IPS-18c (cell line): Measurements from ENCODE around the gene ABL1.

Experiments used
- H3K4me3 ChIP-seq: 2 replicates; pipeline ENCODE4 v1.7.0; 2013; ENCODE audit warnings: low read depth, mild to moderate bottlenecking, low read length, moderate library complexity; ENCODE audit not compliant: insufficient read depth
- H3K9me3 ChIP-seq: one replicate; pipeline ENCODE4 v1.6.1; 2013; ENCODE audit warnings: mild to moderate bottlenecking, low read length, moderate library complexity; ENCODE audit not compliant: control insufficient read depth, insufficient read depth

Gene ABL1

DNA sequence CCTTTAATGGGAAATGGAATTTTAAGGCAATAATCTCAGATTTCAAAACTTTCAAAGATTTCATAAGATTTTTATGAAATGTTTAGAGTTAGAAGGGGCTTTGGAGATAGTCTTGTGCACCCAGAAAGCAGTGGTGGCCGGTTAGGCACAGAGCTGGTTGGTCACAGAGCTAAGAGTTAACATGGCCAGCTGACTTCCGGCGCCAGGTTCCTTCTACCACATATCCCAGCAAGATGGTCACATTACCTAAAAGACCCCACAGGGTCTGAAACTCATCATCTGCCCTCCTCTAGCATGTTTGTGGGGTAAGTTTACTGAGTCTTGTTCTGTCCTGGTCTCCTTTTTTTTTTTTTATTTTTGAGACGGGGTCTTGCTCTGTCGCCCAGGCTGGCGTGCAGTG is 42.2 kb downstream of the ABL1 start:
- Histone ChIP-seq H3K4me3 (no peak overlapping the region), H3K9me3 (no peaks in the 10 kb centered on the region)

DNA sequence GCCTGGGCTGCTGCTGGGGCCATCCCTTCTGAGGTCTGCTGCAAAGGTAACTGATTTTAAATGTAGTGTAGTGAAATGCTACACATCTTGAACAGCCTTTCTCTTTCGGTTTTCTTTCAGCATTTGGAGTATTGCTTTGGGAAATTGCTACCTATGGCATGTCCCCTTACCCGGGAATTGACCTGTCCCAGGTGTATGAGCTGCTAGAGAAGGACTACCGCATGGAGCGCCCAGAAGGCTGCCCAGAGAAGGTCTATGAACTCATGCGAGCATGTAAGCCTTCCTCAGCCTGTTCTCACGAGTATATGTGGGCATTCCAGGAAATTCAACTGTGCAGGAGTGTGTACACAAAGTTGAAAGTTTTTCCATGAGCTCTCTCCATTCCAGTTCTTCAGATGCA is 43.2 kb downstream of the ABL1 start:
- H3K4me3 ChIP-seq, result no peak overlapping the region
- H3K9me3 ChIP-seq, result no peaks in the 10 kb centered on the region

DNA sequence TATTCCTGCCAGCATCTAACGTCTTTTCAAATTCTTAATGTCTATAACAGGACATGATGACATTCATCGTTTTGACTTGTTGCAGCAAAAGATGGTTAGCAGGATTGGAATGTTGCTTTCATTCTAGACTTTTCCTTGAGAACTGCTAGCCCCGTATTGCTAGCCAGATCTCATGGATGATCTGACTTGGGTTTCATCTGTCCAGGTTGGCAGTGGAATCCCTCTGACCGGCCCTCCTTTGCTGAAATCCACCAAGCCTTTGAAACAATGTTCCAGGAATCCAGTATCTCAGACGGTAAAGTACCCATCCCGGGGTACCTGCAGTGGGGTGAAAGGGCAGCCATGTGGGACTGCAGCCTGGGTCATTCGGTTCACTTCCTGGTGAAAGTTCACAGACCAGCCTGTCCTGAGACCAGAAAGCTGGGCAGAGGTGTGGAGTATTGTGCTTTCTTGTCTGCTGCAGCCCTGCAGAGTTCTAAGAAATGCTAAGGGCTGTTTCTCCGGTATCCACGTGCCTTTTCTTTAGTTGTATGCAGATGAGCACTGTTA is 44.9 kb downstream of the ABL1 start:
- H3K4me3 ChIP-seq, result no peak overlapping the region
- H3K9me3 ChIP-seq, result no peaks in the 10 kb centered on the region

DNA sequence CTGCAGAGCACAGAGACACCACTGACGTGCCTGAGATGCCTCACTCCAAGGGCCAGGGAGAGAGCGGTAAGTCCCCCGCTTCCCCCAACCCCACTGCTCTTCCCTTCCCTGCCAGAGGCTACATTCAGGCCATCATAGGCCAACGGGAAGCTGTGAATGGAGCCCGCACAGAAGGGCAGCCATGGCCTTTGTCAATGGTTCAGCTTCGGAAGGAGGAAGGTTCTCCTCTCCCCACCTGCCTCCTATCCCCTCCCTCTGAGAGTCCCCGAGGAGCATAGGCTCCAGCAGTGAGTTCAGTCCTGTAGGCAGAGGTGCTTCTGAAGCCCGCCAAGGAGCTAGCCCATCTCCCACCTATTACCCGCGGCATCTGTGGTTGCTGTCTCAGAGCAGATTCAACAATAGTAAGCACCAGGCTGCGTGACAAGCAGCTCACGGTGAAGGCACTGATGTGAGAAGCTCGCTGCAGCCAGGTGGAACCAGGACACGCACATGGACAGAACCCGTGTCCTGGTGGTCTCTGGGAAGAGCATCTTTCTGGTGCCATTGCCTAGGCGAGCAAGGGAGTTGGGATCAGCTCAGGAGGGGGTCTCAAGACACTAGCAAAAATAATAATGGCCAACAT is 45.7 kb downstream of the ABL1 start:
- Histone ChIP-seq H3K4me3 (no peak overlapping the region), H3K9me3 (no peaks in the 10 kb centered on the region)

DNA sequence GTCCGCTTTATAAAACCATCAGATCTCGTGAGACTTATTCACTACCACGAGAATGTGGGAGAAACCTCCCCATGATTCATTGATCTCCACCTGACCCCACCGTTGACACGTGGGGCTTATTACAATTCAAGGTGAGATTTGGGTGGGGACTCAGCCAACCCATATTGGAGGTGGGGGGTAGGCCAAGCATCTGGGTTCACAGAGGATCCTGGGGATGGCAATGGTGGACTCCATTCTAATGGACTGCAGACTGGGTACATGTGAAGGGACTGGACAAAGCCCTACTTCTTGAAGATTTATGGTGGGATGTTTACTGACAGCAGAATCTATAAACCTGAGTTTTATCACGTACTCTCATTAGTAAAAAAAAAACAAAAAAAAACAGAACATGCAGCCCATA is 46.5 kb downstream of the ABL1 start:
- H3K4me3 ChIP-seq, result no peak overlapping the region
- H3K9me3 ChIP-seq, result no peaks in the 10 kb centered on the region

DNA sequence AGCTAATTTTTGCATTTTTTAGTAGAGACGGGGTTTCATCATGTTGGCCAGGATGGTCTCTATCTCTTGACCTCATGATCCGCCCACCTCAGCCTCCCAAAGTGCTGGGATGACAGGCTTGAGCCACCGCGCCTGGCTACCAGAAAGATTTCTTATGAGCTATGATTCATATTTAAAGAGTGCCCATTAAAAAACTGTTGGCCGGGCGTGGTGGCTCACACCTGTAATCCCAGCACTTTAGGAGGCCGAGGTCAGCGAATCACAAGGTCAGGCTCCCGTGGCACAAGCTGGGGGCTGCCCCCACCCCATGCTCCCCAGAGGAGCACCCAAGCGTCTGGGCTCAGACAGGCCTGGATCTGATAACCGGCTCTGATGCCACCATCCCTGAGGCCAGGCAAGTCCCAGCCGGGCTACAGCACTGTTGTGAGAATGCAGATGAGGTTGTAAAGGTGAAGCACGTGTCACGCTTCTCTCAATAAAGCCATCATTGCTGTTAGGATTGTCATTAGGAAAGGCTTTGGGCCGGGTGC is 47.7 kb downstream of the ABL1 start:
- Histone ChIP-seq H3K9me3 (no peaks in the 10 kb centered on the region), H3K4me3 (no peak overlapping the region)

DNA sequence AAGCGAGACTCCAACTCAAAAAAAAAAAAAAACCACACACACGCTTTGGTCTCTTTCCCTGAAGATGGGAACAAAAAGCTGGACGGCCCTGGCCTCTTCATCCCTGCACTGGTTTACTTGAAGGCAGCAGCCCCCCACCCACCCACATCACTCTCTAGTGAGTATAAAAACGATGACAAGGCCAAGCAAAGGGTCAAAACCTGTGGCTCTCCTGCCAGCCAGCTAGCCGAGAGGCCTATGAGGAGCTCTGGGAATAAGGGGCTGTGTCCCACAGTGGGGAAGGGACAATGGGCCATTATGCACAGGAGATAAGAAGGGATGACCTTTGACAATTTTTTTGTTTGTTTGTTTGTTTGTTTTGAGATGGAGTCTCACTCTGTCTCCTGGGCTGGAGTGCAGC is 48.4 kb downstream of the ABL1 start:
- Histone ChIP-seq H3K9me3 (no peaks in the 10 kb centered on the region), H3K4me3 (no peak overlapping the region)

DNA sequence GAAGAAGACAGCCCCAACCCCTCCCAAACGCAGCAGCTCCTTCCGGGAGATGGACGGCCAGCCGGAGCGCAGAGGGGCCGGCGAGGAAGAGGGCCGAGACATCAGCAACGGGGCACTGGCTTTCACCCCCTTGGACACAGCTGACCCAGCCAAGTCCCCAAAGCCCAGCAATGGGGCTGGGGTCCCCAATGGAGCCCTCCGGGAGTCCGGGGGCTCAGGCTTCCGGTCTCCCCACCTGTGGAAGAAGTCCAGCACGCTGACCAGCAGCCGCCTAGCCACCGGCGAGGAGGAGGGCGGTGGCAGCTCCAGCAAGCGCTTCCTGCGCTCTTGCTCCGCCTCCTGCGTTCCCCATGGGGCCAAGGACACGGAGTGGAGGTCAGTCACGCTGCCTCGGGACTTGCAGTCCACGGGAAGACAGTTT is 49.1 kb downstream of the ABL1 start:
- Histone ChIP-seq H3K9me3 (no peaks in the 10 kb centered on the region), H3K4me3 (no peak overlapping the region)

DNA sequence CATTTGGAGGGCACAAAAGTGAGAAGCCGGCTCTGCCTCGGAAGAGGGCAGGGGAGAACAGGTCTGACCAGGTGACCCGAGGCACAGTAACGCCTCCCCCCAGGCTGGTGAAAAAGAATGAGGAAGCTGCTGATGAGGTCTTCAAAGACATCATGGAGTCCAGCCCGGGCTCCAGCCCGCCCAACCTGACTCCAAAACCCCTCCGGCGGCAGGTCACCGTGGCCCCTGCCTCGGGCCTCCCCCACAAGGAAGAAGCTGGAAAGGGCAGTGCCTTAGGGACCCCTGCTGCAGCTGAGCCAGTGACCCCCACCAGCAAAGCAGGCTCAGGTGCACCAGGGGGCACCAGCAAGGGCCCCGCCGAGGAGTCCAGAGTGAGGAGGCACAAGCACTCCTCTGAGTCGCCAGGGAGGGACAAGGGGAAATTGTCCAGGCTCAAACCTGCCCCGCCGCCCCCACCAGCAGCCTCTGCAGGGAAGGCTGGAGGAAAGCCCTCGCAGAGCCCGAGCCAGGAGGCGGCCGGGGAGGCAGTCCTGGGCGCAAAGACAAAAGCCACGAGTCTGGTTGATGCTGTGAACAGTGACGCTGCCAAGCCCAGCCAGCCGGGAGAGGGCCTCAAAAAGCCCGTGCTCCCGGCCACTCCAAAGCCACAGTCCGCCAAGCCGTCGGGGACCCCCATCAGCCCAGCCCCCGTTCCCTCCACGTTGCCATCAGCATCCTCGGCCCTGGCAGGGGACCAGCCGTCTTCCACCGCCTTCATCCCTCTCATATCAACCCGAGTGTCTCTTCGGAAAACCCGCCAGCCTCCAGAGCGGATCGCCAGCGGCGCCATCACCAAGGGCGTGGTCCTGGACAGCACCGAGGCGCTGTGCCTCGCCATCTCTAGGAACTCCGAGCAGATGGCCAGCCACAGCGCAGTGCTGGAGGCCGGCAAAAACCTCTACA is 49.8 kb downstream of the ABL1 start:
- Histone ChIP-seq H3K9me3 (no peaks in the 10 kb centered on the region), H3K4me3 (no peak overlapping the region)

DNA sequence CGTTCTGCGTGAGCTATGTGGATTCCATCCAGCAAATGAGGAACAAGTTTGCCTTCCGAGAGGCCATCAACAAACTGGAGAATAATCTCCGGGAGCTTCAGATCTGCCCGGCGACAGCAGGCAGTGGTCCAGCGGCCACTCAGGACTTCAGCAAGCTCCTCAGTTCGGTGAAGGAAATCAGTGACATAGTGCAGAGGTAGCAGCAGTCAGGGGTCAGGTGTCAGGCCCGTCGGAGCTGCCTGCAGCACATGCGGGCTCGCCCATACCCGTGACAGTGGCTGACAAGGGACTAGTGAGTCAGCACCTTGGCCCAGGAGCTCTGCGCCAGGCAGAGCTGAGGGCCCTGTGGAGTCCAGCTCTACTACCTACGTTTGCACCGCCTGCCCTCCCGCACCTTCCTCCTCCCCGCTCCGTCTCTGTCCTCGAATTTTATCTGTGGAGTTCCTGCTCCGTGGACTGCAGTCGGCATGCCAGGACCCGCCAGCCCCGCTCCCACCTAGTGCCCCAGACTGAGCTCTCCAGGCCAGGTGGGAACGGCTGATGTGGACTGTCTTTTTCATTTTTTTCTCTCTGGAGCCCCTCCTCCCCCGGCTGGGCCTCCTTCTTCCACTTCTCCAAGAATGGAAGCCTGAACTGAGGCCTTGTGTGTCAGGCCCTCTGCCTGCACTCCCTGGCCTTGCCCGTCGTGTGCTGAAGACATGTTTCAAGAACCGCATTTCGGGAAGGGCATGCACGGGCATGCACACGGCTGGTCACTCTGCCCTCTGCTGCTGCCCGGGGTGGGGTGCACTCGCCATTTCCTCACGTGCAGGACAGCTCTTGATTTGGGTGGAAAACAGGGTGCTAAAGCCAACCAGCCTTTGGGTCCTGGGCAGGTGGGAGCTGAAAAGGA is 50.7 kb downstream of the ABL1 start:
- H3K9me3 ChIP-seq, result no peaks in the 10 kb centered on the region
- H3K4me3 ChIP-seq, result no peak overlapping the region

DNA sequence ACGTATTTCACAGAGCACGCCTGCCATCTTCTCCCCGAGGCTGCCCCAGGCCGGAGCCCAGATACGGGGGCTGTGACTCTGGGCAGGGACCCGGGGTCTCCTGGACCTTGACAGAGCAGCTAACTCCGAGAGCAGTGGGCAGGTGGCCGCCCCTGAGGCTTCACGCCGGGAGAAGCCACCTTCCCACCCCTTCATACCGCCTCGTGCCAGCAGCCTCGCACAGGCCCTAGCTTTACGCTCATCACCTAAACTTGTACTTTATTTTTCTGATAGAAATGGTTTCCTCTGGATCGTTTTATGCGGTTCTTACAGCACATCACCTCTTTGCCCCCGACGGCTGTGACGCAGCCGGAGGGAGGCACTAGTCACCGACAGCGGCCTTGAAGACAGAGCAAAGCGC is 51.9 kb downstream of the ABL1 start:
- no peak overlapping the region for H3K4me3 ChIP-seq
- no peaks in the 10 kb centered on the region for H3K9me3 ChIP-seq

DNA sequence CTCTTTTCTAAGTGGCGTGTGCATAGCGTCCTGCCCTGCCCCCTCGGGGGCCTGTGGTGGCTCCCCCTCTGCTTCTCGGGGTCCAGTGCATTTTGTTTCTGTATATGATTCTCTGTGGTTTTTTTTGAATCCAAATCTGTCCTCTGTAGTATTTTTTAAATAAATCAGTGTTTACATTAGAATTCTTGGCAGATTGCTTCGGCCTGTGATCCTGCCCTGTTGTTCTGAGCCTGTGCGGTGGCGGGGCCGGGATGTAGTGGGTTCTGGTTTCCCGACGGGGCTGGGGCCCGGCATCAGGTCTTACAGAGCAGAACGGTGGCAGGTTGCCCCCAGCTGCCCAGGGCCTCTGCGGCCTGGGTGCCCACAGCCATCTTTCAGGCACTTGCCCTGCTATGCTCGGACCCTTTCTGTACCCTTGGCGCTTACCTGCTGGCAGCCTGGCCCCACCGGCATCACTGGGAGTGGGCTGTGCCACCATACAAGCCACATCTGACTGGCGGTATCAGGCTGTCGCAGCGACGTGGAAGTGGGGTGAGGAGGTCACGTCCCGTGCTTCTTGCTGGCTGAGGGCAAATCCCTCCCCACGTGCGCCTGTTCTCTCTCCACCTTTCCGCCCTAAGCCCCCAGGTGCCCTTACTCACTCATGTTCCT is 52.6 kb downstream of the ABL1 start:
- no peak overlapping the region for H3K4me3 ChIP-seq
- no peaks in the 10 kb centered on the region for H3K9me3 ChIP-seq

DNA sequence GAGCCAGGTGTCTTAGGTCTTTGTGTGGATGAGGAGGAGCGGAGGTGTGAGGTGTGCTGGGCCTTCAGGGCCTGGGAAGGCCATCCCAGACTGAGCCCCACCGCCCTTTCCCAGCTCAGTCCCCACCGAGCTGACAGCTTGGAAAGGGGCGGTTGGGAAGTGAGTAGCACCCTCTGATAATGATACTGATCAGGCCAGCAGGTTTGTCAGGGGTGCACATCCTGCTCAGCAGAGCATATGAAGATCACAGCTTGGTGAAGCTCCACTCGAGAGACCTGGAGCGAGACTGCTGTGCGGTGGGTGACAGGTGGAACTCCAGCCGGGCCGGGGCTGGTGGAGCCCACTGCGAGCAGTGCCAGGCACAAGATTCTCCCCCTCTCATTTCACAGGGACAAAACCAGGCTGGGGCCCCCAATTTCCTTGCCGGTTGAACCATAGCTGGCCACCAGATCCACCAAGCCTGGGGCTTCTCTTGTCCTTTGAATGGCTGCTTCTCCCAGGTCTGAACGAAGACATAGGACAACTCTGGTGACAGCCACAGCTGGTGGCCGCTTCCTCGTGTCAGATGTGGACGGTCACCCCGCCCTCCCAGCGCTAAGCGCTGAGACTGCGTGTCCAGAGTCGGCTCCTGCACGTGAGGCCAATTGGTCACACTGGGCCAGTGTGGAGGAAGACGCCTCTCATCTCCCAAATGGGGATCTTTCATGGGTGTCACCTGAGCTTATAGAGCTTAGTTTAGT is 53.3 kb downstream of the ABL1 start:
- H3K9me3 ChIP-seq, result no peaks in the 10 kb centered on the region

DNA sequence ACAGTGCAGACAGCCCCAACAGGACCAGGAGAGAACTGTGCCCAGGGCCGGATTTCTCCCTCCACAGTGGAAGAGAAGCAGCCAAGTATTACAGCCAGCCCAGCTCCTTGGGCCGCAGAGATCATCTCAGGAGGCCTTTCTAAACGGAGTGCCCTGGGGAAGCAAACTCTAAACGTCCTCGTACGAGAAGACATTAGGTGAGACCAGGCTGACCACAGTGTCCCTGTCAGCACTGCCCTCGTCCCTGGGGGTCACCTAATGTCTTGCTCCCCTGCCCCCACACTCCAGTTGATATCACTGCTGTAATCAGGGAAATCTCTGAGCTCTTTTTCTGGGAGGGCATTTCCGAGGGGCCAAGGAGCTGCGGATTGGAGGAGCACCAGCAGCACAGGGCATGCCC is 55.1 kb downstream of the ABL1 start:
- no peaks in the 10 kb centered on the region for H3K9me3 ChIP-seq

More for the DNA sequence above, 53.3 kb downstream of the ABL1 start:
- H3K4me3 ChIP-seq, result no peak overlapping the region

DNA sequence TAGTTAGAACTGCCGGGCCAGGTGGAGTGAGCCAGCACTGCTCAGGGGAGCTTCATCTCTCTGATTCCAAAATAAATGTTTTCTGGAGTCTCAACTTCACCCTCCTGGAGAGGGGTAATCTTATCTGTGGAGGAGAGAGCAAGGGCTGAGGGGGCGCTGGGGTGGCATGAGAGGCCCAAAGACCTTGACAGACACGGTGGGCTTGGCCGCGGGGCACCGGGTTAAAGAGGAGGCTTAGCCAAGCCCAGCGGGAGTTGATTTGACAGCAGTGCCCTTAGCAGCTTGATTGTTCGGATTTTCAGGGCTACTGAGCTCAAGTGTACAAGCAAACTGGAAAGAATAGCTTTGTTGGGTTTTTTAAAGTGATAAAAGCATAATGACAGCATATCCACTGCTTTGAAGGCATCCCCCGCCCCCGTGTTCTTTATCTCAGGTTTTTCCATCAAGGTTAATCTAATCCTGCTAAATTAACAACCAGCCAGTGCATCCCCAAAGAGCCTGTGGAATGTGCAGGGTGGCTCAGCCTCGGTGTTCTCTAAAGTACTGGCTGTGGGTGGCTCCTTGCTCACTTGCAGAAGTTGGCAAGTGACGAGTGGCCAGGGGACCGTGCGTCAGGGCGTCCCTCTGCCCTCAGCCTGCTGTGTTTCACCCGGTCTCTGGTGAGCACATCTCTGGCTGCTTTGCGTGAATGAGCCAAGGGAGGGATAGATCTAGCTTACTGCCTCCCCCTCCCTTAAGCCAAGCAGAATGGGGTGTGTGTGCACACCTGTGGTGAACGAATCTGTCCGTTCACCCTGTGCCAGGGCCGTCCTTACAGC is 56.0 kb downstream of the ABL1 start:
- no peak overlapping the region for H3K4me3 ChIP-seq
- no peaks in the 10 kb centered on the region for H3K9me3 ChIP-seq

More for the DNA sequence above, 55.1 kb downstream of the ABL1 start:
- no peak overlapping the region for H3K4me3 ChIP-seq
